NT2/D1 (cell line): ENCODE data around the gene OLFML2A.
"Not testable (repeated sequence)": the region's sequence is repeated elsewhere in the genome, so short reads cannot be mapped to it uniquely, and the experiment has no call there.

Experiments
- DNase-seq: peaks from one replicate; pipeline ENCODE4 v3.0.0-alpha.2; 2011; ENCODE audit warnings: low read depth, low spot score
- H3K27me3 ChIP-seq: 2 replicates; pipeline ENCODE4 v1.6.0; 2011; ENCODE audit warnings: mild to moderate bottlenecking; ENCODE audit not compliant: insufficient read length, insufficient read depth
- H3K36me3 ChIP-seq: 2 replicates; pipeline ENCODE4 v1.6.1; 2011; ENCODE audit warnings: mild to moderate bottlenecking, low read length, mixed read lengths; ENCODE audit not compliant: insufficient read depth, insufficient read length
- H3K4me1 ChIP-seq: 2 replicates; pipeline ENCODE4 v1.5.1; 2011; ENCODE audit not compliant: insufficient read depth, insufficient read length
- H3K4me3 ChIP-seq: 2 replicates; pipeline ENCODE4 v1.5.1; 2011; ENCODE audit warnings: low read depth; ENCODE audit not compliant: insufficient read length
- H3K9ac ChIP-seq: 2 replicates; pipeline ENCODE4 v1.6.0; 2011; ENCODE audit warnings: low read depth; ENCODE audit not compliant: insufficient read length
- H3K9me3 ChIP-seq: 2 replicates; pipeline ENCODE4 v1.5.1; 2011; ENCODE audit warnings: mild to moderate bottlenecking, low read length; ENCODE audit not compliant: insufficient read depth
- SUZ12 ChIP-seq: IDR thresholded peaks from 2 replicates; pipeline ENCODE4 v1.6.1; 2011; ENCODE audit not compliant: insufficient read length, insufficient read depth; ENCODE audit errors: extremely low read depth
- YY1 ChIP-seq: IDR thresholded peaks from 2 replicates; pipeline ENCODE4 v1.6.1; 2011; ENCODE audit not compliant: insufficient read length, insufficient read depth
- ZNF274 ChIP-seq: IDR thresholded peaks from 2 replicates; pipeline ENCODE4 v1.6.1; 2011; ENCODE audit warnings: mild to moderate bottlenecking, low read depth, low read length

Gene OLFML2A

DNA sequence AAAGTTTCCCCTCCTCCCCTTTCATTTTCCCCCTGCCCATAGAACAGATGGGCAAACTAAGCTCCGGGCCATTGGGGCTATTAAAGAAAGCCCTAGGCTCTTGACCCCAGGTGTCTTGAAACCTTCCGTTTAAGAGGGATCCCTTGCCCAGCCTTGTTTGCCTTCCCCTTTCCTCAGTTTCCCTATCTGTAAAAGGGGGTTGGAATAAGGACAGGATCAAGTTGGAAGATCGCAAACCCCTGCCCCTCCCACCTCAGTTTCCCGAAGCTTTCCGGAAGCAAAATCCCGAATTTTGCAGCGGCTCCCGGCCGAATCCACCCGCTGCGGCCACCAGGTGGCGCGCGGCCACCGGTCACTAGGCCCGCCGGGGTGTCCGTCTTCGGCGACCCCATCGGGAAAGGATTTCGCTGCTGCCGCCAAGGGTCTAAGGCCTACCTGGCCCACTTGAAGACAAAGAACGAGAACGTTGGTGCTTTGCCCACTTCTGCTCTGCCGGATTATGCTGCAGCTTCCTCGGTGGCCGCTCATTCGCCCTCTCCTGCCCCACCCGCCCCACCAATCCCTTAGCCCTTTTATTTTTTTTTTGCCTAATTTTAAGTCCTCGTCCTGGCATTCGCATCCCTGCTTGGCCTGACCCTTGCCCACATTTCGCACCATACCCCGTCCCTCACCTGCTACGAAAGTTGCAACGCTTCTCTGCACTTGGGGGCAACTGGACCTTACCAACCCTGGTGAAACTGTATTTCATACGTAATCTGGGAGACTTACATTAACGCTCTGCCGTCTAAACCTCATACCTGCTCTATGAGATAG, 4.9 kb upstream of the OLFML2A start:
- Histone ChIP-seq H3K9me3 (no peaks in the 10 kb centered on the region), H3K27me3 (peaks cover 40% of the 10 kb centered on the region), H3K36me3 (no peaks in the 10 kb centered on the region), H3K9ac (peak overlapping the region; percentile 61), H3K4me1 (peaks cover 5% of the 10 kb centered on the region), H3K4me3 (peak overlapping the region; percentile 38)
- TF ChIP-seq ZNF274, result no peak
- no peak for TF ChIP-seq YY1
- no peak for TF ChIP-seq SUZ12
- peak; percentile 77 for DNase-seq

DNA sequence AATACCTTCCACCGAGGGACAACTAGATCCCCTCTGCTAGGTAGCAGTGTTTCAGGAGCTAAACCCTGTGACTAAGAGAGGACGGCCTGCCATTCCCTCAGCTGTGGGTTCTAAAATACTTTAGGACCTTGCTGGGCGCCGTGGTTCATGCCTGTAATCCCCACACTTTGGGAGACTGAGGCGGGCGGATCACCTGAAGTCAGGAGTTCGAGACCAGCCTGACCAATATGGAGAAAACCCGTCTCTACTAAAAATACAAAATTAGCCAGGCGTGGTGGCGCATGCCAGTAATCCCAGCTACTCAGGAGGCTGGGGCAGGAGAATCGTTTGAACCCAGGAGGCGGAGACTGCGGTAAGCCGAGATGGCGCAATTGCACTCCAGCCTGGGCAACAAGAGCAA, 4.1 kb upstream of the OLFML2A start:
- not testable (repeated sequence) for DNase-seq, H3K36me3 ChIP-seq, H3K4me1 ChIP-seq, H3K4me3 ChIP-seq, H3K9me3 ChIP-seq
- Histone ChIP-seq H3K27me3 (peaks cover 42% of the 10 kb centered on the region), H3K9ac (peak overlapping the region; percentile 17)

DNA sequence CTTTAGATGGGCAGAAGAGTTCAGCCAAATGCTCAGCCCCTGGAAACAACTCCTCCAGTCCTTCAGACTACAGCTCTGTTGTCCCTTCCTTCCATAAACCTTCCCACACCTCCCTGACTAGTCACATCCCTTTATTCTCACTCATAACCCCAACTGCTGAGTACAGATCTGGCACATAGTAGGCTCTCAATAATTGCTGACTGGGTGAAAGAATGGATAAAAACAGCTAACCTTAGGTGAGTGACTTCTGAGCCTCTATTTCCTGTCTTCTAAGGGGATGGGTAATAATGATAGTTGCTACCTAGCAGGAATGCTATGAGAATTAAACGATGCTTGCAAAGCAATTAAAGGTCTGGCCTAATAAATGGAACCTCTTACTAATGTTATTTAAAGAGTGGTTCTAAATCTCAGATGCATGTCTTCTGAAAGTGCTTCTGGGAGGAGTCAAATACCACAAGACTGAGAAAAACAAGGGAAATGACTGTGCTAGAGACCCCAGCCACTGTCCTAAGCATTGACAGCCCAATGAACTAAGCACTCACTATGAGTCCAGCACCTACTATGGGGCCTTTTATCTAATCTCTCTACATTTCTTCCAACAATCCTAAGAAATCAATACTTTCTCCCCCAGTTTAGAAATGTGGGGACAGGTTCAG, 3.3 kb upstream of the OLFML2A start:
- no peak overlapping the region for H3K9ac ChIP-seq
- H3K36me3 ChIP-seq, result no peaks in the 10 kb centered on the region
- H3K27me3 ChIP-seq, result peaks cover 34% of the 10 kb centered on the region
- peaks cover 5% of the 10 kb centered on the region for H3K4me1 ChIP-seq
- H3K9me3 ChIP-seq, result no peaks in the 10 kb centered on the region
- no peak for DNase-seq
- TF ChIP-seq YY1 (no peak), SUZ12 (no peak), ZNF274 (no peak)
- H3K4me3 ChIP-seq, result no peak overlapping the region

DNA sequence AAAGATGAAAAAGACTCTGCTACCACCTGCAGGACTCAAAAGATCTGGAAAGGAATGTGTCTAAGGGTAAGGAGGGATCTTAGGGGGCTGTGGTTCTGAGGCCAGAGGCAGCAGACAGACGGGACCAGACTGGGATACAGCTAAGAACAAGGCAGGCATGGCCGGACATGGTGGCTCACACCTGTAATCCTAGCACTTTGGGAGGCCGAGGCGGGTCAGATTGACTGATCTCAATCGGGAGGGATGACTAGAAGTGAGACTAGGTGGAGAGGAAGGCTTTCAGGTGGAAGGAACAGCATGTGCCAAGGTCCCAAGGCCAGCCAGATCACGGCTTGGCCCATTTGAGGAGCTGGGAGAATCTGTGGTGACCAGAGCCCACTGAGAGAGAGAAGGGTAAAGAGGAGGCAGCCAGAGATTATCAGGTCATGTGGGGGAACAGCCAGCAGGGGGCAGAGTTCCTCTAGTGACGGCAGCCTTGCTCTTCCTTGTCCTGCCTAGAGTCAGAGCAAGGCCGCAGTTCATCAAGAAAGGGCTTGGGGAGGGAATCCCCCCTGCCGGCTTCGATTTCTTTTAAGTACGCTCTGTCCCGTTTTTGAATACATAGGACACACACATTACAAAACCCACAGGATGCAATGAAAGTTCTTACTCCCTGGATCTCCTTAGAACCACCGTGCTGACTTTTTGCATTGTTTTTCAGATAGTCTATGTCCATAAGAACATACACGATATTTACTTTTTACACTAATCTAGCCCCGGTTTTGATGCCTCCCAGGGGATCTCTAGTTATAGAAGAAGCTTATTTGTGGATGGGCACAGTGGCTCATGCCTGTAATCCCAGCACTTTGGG, 2.6 kb upstream of the OLFML2A start:
- Histone ChIP-seq H3K9ac (no peak overlapping the region), H3K36me3 (no peaks in the 10 kb centered on the region), H3K4me3 (no peak overlapping the region), H3K27me3 (peaks cover 27% of the 10 kb centered on the region), H3K4me1 (peaks cover 8% of the 10 kb centered on the region), H3K9me3 (no peaks in the 10 kb centered on the region)
- peak; percentile 74 for DNase-seq
- TF ChIP-seq ZNF274, result no peak
- TF ChIP-seq YY1, result no peak
- no peak for TF ChIP-seq SUZ12

DNA sequence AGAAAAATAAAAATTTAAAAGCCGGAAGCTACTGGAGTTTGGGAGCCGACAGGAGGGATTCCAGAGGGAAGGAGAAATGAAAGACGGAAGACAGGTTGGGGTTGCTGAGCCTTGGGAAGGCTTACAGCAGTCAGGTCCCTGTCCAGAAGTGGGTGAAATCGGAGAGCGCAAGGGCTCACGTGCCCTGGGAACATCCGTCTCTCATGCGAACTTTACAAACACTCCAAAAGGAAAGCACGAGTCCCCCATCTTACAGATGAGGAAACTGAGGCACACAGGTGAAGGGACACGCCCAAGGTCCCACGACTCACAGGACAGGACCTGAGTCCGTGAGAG, 347 bp upstream of the OLFML2A start:
- peaks cover 15% of the 10 kb centered on the region for H3K4me1 ChIP-seq
- TF ChIP-seq SUZ12 (no peak), ZNF274 (no peak), YY1 (no peak)
- peak overlapping the region; percentile 71 for H3K4me3 ChIP-seq
- H3K36me3 ChIP-seq, result peaks cover 2% of the 10 kb centered on the region
- DNase-seq, result no peak
- H3K9me3 ChIP-seq, result no peaks in the 10 kb centered on the region
- peaks cover 27% of the 10 kb centered on the region for H3K27me3 ChIP-seq
- H3K9ac ChIP-seq, result peak overlapping the region; percentile 87

DNA sequence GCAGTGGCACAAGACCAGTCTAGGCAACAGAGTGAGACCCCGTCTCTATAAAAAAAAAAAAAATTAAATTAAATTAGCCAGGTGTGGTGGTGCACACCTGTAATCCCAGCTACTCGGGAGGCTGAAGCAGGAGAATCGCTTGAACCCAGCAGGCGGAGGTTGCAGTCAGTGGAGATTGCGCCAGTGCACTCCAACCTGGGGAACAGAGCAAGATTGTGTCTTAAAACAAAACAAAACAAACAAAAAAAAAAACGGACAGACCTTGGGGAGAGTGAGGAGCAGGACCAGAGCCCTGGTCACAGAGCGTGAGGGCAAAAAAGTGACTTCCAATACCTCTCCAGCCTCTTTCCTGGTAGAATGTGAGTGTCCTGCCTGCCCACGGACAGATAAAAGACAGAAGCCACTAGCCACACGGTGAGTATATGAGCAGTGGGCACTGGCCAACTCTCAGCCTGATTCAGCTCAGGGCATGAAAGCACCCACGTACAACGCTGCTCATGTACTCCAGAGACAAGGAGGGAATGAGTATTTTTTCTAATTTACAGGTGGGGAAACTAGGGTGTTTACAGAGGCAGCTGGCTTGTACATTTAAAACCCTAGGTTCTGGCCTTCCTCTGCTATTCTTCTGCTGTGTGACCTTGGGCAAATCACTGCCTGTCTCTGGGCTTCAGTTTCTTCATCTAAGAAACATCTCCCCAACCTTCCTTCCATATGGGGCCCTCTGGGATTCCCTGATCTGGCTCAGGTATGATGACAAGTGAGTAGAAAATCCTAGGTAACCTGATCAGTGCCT, 1.8 kb downstream of the OLFML2A start:
- no peak for DNase-seq
- Histone ChIP-seq H3K27me3 (peaks cover 15% of the 10 kb centered on the region), H3K4me1 (peaks cover 22% of the 10 kb centered on the region), H3K9ac (no peak overlapping the region), H3K36me3 (peaks cover 2% of the 10 kb centered on the region), H3K9me3 (no peaks in the 10 kb centered on the region), H3K4me3 (no peak overlapping the region)
- TF ChIP-seq ZNF274 (no peak), YY1 (no peak), SUZ12 (no peak)
